NCI-H510A (cell line): ENCODE results near the gene QTRT2.

ENCODE experiments used
- DNase-seq: peaks from one replicate; lab custom pipeline; 2025; lab: John Stamatoyannopoulos, UW

The QTRT2 gene

GRCh38 chr3:114056130-114057010 is at the start of gene QTRT2, which contains the start of gene CCDC191:
Gene QTRT2, plus strand, starts transcription at chr3:114056737. Its CDS starts 8,521 bp downstream, at chr3:114065258.
Gene CCDC191, minus strand, starts transcription at chr3:114056526. Its CDS starts 60 bp downstream, at chr3:114056466.
- DNase-seq, result peak; percentile 95

GRCh38 chr3:114011059-114011797 is 45.3 kb upstream of the QTRT2 start:
- no peak for DNase-seq

- DNase-seq, result no peak
Observed at GRCh38 chr3:114014211-114014610, 42.3 kb upstream of the QTRT2 start.

- no peak for DNase-seq
Observed at GRCh38 chr3:114019486-114019885, 37.1 kb upstream of the QTRT2 start.

GRCh38 chr3:114020907-114021306 is 35.6 kb upstream of the QTRT2 start:
- no peak for DNase-seq

- DNase-seq, result no peak
Observed at GRCh38 chr3:114022145-114022802, 34.3 kb upstream of the QTRT2 start.

- no peak for DNase-seq
Observed at GRCh38 chr3:114025451-114025850, 31.1 kb upstream of the QTRT2 start.

GRCh38 chr3:114026331-114026730 is 30.2 kb upstream of the QTRT2 start:
- no peak for DNase-seq

GRCh38 chr3:114033721-114034120 is 22.8 kb upstream of the QTRT2 start:
- no peak for DNase-seq

GRCh38 chr3:114034211-114034610 is 22.3 kb upstream of the QTRT2 start:
- no peak for DNase-seq

GRCh38 chr3:114034787-114035545 is 21.6 kb upstream of the QTRT2 start:
- no peak for DNase-seq

- DNase-seq, result no peak
Observed at GRCh38 chr3:114035896-114036295, 20.6 kb upstream of the QTRT2 start.

- DNase-seq, result no peak
Observed at GRCh38 chr3:114043205-114043604, 13.3 kb upstream of the QTRT2 start.

GRCh38 chr3:114052216-114052615 is 4.3 kb upstream of the QTRT2 start:
- DNase-seq, result no peak

- DNase-seq, result no peak
Observed at GRCh38 chr3:114057011-114057347, 442 bp downstream of the QTRT2 start.

GRCh38 chr3:114058646-114059045 is 2.1 kb downstream of the QTRT2 start:
- DNase-seq, result no peak

GRCh38 chr3:114060906-114061655 is 4.5 kb downstream of the QTRT2 start:
- no peak for DNase-seq

- no peak for DNase-seq
Observed at GRCh38 chr3:114067804-114068203, 11.3 kb downstream of the QTRT2 start.

GRCh38 chr3:114068336-114068735 is 11.8 kb downstream of the QTRT2 start:
- no peak for DNase-seq

GRCh38 chr3:114071786-114072185 is 15.2 kb downstream of the QTRT2 start:
- DNase-seq, result no peak

- DNase-seq, result no peak
Observed at GRCh38 chr3:114076711-114077110, 20.2 kb downstream of the QTRT2 start.
